Heart right ventricle (tissue), 16 donors: ENCODE measurements around the gene FAM228A. TPM values are rescaled to one million over a fixed set of nuclear protein-coding genes. Genes with fewer than 3 reads are reported as not detected.

Experiments used
- ATAC-seq, 8 donors: fragments of 200-7000 bp; cut with Tn5 transposase; one replicate each; pipeline ENCODE4 v1.9.1; 2020; ENCODE audit warnings: mild to moderate bottlenecking in 8 of 8, moderate library complexity in 8 of 8, moderate number of reproducible peaks in 1 of 8
- DNase-seq, 2 donors: peaks; one replicate each; pipeline ENCODE4 v3.0.0-alpha.2; 2020
- H3K27ac ChIP-seq, 10 donors: fragments of 200-600 bp; sonication (generic) in 2 of 10; one replicate each; pipeline versions ENCODE4 v1.5.0 to v1.8.0; 2020 to 2022; ENCODE audit warnings: mild to moderate bottlenecking in 3 of 10
- H3K27me3 ChIP-seq, 7 donors: fragments of 200-600 bp; one replicate each; pipeline ENCODE4 v1.8.0; 2021 to 2022; ENCODE audit warnings: mild to moderate bottlenecking in 2 of 7
- H3K36me3 ChIP-seq, 9 donors: fragments of 200-600 bp; sonication (generic) in 1 of 9; one replicate each; pipeline versions ENCODE4 v1.5.0 to v1.8.0; 2020 to 2022; ENCODE audit warnings: mild to moderate bottlenecking in 2 of 9
- H3K4me1 ChIP-seq, 9 donors: fragments of 200-600 bp; sonication (generic) in 1 of 9; one replicate each; pipeline versions ENCODE4 v1.5.0 to v1.8.0; 2020 to 2022; ENCODE audit warnings: mild to moderate bottlenecking in 4 of 9
- H3K4me3 ChIP-seq, 10 donors: fragments of 200-600 bp; sonication (generic) in 2 of 10; one replicate each; pipeline versions ENCODE4 v1.5.0 to v1.8.0; 2020 to 2022; ENCODE audit warnings: mild to moderate bottlenecking in 7 of 10, moderate library complexity in 2 of 10
- H3K9me3 ChIP-seq, 11 donors: fragments of 200-600 bp in 10 of 11; sonication (generic) in 2 of 11; one replicate each; pipeline versions ENCODE4 v1.5.0 to v1.8.0; 2013 to 2022; ENCODE audit warnings: mild to moderate bottlenecking in 2 of 11, control low read depth in 1 of 11, moderate library complexity in 1 of 11
- WGBS, 2 donors: extraction: QIAGEN DNeasy Blood & Tissue Kit; methylation state at CpG; one replicate each; pipeline ENCODE4 v1.1.7; 2013; ENCODE audit warnings: inconsistent platforms in 1 of 2; 5-methylcytosine and 5-hydroxymethylcytosine counted together
- intact Hi-C, 10 donors: fragments of 100-400 bp; cut with DNase I; formaldehyde crosslinking; loops; one replicate each; pipeline versions ENCODE4 v1.11.1 to v1.14.2; 2022
- polyA plus RNA-seq, 2 donors: library from polyadenylated mRNA; stranded (reverse); fragments of 200-250 nt; gene quantifications; one replicate each; pipeline ENCODE4 v1.2.3, GENCODE V29; 2013
- total RNA-seq, 10 donors: library from RNA; stranded (reverse); fragmentation: NEBNext Ultra II Directional in 3 of 10; extraction: Animal tissue kit (Norgen Biotek cat#: 25700) in 3 of 10; gene quantifications; one replicate each; pipeline versions ENCODE4 v1.2.1 to v1.2.4, GENCODE V29; 2021 to 2023
- TF ChIP-seq, protein P1 (sequence below), 9 donors: fragments of 200-600 bp; sonication (generic) in 2 of 9; IDR thresholded peaks; one replicate each; pipeline versions ENCODE4 v1.5.0 to v1.8.0; 2021 to 2022; ENCODE audit warnings: antibody characterized with exemption in 9 of 9, mild to moderate bottlenecking in 5 of 9, moderate library complexity in 1 of 9
- donor health status: Arrhythmogenic right ventricular cardiomyopathy.
- donor health status: ischemic (EF 13 %, LVEDD 7.1; RV severe dilation, severe dysfunction).
- donor health status: healthy with polysubstance abuse.
- donor health status: DM: no; HTN: yes; CAD: no.
- donor health status: DM: no; HTN: no; CAD: no.
- donor health status: ischemic (EF 25% LVEDD 6.9; RV normal size, moderate dysfunction).
- donor health status: ischemic (EF 25% LVEDD 5.7; RV mildly dilated, moderate dysfunction).
- donor health status: healthy.
- donor health status: DM: yes; HTN: yes; CAD: no.
- donor health status: Ischemic cardiomyopathy.
- donor health status: ischemic (EF 35%, LVEDD 5.7; RV mildly dilated, moderate dysfunction).
- donor health status: nonischemic (EF 11% LVEDD 7.7; RV severe dilation, severe dysfunction).
- donor health status: DM: yes; HTN: yes; CAD: no.
- donor health status: PGD.
- donor health status: ischemic (EF 29% LVEDD 5.4; RV normal size, mild dysfunction).
- donor health status: nonischemic (EF 23%, LVEDD 6.1; RV moderate dilation, normal function).

The FAM228A gene
- total and polyA plus RNA-seq, 12 donors: 0.25 to 4.1 (median 0.41) TPM; not detected in 1

DNA sequence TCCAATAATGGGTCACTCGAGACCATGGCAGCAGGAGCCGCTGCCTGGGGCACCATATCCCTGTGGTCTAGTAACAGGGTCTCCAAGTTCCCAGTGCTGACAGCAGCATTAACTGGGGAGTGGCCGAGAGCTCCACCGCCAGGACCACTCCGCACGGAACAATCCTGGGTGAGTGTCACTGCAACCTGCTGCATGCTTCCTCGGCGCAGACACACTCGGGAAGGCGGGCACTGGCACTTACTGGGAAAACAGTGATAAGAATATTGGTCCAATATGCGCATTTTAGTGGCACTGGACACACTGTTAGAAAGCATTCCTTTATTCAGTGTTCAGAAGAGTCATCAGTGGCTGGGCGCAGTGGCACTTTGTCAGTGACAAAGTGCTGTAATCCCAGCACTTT is 29.7 kb downstream of the FAM228A start:
- no peak for ATAC-seq
- no peaks in the 10 kb centered on the region for H3K9me3 ChIP-seq
- no peaks in the 10 kb centered on the region for H3K27me3 ChIP-seq
- H3K4me1 ChIP-seq: peaks cover 0 to 22% (median 0%) of the 10 kb centered on the region in 9 donors
- DNase-seq: no peak
- H3K36me3 ChIP-seq: peaks cover 0 to 78% (median 42%) of the 10 kb centered on the region in 9 donors
- no peak overlapping the region for H3K27ac ChIP-seq
- WGBS, 2 donors: 94 to 95% methylated on average over 12 of the region's 12 CpGs
- intact Hi-C loops: no loop called here
- TF ChIP-seq, protein P1, sequence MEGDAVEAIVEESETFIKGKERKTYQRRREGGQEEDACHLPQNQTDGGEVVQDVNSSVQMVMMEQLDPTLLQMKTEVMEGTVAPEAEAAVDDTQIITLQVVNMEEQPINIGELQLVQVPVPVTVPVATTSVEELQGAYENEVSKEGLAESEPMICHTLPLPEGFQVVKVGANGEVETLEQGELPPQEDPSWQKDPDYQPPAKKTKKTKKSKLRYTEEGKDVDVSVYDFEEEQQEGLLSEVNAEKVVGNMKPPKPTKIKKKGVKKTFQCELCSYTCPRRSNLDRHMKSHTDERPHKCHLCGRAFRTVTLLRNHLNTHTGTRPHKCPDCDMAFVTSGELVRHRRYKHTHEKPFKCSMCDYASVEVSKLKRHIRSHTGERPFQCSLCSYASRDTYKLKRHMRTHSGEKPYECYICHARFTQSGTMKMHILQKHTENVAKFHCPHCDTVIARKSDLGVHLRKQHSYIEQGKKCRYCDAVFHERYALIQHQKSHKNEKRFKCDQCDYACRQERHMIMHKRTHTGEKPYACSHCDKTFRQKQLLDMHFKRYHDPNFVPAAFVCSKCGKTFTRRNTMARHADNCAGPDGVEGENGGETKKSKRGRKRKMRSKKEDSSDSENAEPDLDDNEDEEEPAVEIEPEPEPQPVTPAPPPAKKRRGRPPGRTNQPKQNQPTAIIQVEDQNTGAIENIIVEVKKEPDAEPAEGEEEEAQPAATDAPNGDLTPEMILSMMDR (IDR thresholded peaks at IDR 0.05): no peak
- no peak overlapping the region for H3K4me3 ChIP-seq

DNA sequence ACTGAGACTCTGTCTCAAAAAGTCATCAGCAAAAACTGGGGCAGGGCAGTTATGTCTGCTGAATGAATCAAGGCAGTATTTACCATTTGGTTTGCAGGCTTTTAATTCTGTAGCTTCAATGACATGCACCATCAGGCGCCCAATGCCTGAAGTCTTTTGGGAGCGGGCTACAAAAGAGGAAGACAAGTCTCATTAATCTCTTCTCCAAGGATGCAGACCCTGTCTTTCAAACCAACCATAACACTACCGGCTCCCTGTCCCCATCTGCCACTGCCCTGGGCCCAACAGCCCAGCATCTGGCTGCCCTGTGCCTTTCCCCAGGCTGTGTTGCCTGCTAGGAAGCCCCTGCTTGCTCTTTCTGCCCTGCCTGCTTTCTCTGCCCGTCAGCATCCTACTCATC is 30.3 kb downstream of the FAM228A start:
- intact Hi-C loops: no loop called here
- H3K4me3 ChIP-seq: no peak overlapping the region

DNA sequence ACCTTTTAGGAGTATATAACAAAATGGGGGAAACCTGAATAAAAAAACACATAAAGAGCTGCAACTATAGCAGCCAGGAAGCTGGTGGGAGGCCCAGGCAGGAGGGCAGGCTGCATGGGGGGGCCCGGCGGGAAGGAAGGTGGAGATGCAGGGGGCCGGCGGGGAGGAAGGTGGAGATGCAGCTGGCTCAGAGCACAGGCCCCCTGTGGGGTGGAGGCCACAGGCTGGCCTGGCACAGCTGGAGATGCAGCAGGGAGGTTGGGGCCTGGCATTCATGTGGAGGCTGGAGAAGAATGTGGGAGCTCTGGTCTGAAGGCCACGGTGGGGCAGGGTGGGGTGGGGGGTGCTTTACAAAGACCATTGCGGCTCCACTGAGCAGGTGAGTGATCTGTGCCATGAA is 31.4 kb downstream of the FAM228A start:
- Histone ChIP-seq H3K27ac (no peak overlapping the region), H3K4me1 (peaks cover 0 to 7% (median 0%) of the 10 kb centered on the region in 9 donors), H3K4me3 (no peak overlapping the region), H3K36me3 (peaks cover 5 to 95% (median 52%) of the 10 kb centered on the region in 9 donors), H3K9me3 (no peaks in the 10 kb centered on the region), H3K27me3 (no peaks in the 10 kb centered on the region)
- ATAC-seq (no peak), DNase-seq (no peak)
- TF ChIP-seq, protein P1 (IDR thresholded peaks at IDR 0.05): no peak
- WGBS, 2 donors: 91 to 94% methylated on average over 6 of the region's 6 CpGs
- intact Hi-C loops: no loop called here

More for the DNA sequence above, 30.3 kb downstream of the FAM228A start:
- TF ChIP-seq, protein P1 (IDR thresholded peaks at IDR 0.05): no peak
- no peak overlapping the region for H3K27ac ChIP-seq
- H3K4me1 ChIP-seq: peaks cover 0 to 16% (median 0%) of the 10 kb centered on the region in 9 donors
- 95% methylated on average over 4 of the region's 4 CpGs for WGBS, 2 donors
- no peaks in the 10 kb centered on the region for H3K9me3 ChIP-seq
- ATAC-seq (no peak), DNase-seq (no peak)
- peaks cover 0 to 84% (median 48%) of the 10 kb centered on the region in 9 donors for H3K36me3 ChIP-seq
- no peaks in the 10 kb centered on the region for H3K27me3 ChIP-seq

GRCh38 chr2:24206714-24207113 is 31.9 kb downstream of the FAM228A start:
- TF ChIP-seq, protein P1 (IDR thresholded peaks at IDR 0.05): no peak
- DNase-seq (no peak), ATAC-seq (no peak)
- no peak overlapping the region for H3K4me3 ChIP-seq
- H3K27me3 ChIP-seq: no peaks in the 10 kb centered on the region
- no peak overlapping the region for H3K27ac ChIP-seq
- peaks cover 0 to 2% (median 0%) of the 10 kb centered on the region in 9 donors for H3K4me1 ChIP-seq
- peaks cover 5 to 98% (median 54%) of the 10 kb centered on the region in 9 donors for H3K36me3 ChIP-seq
- H3K9me3 ChIP-seq: no peaks in the 10 kb centered on the region
- intact Hi-C loops: no loop called here
- 84 to 92% methylated on average over 8 of the region's 8 CpGs for WGBS, 2 donors
